Activated effector memory CD4-positive, alpha-beta T cell treated with anti-CD3 and anti-CD28 coated beads, Interleukin-2, amount 50 U/mL, for 16 hours (primary cell): Measurements from ENCODE around the gene WTIP.

Source experiments
- DNase-seq: peaks from one replicate; pipeline ENCODE4 v3.0.0-alpha.2; 2020

The WTIP gene

GRCh38 chr19:34479396-34479795 is 2.2 kb upstream of the WTIP start:
- no peak for DNase-seq

- DNase-seq: no peak
Observed at GRCh38 chr19:34480491-34480890, 1.1 kb upstream of the WTIP start.

DNA sequence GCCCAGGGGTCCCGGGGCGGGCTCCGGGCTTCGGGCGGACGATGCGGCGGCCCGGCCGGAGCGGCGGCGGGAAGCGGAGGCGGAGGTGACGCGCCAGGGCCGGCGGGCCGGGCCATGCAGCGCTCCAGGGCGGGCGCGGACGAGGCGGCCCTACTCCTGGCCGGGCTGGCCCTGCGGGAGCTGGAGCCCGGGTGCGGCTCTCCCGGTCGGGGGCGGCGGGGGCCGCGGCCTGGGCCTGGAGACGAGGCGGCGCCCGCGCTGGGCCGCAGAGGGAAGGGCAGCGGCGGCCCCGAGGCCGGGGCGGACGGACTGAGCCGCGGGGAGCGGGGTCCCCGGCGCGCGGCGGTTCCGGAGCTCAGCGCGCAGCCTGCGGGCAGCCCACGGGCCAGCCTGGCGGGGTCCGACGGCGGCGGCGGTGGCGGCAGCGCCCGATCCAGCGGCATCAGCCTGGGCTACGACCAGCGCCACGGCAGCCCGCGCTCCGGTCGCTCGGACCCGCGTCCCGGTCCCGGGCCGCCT is 362 bp downstream of the WTIP start:
- DNase-seq: no peak

DNA sequence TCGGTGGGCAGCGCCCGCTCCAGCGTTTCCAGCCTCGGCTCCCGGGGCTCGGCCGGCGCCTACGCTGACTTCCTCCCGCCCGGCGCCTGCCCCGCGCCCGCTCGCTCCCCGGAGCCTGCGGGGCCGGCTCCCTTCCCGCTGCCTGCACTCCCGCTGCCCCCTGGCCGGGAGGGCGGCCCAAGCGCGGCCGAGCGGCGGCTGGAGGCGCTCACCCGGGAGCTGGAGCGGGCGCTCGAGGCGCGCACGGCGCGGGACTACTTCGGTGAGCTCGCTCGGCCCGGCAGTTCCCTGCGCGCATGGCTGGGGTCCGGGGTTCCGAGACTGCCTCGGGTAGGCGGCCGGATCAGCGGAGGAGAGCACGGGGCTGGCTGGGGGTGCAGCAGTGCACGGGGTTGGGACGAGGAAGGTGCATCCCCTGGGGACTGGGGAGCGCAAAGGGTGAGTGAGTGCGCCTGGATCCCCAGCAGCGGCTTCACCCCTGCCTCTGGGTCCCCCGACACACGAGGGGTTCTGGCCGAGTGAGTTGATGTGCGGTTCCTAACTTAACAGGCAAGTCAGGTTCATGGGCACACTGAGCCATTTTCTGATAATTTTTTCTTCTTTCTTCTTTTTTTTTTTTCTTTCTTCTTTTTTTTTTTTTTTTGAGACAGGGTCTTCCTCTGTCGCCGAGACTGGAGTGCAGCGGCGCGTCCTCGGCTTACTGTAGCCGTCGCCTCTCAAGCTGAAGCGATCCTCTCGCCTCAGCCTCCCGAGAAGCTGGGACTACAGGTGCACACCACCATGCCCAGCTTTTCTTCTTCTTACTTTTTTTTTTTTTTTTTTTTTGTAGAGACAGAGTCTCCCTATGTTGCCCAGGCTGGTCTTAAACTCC is 1.1 kb downstream of the WTIP start:
- DNase-seq: no peak

- no peak for DNase-seq
Observed at GRCh38 chr19:34484328-34484727, 2.8 kb downstream of the WTIP start.

GRCh38 chr19:34485831-34486230 is 4.3 kb downstream of the WTIP start:
- DNase-seq: no peak

- DNase-seq: peak; percentile 21
Observed at GRCh38 chr19:34487651-34488051, 6.1 kb downstream of the WTIP start.

DNA sequence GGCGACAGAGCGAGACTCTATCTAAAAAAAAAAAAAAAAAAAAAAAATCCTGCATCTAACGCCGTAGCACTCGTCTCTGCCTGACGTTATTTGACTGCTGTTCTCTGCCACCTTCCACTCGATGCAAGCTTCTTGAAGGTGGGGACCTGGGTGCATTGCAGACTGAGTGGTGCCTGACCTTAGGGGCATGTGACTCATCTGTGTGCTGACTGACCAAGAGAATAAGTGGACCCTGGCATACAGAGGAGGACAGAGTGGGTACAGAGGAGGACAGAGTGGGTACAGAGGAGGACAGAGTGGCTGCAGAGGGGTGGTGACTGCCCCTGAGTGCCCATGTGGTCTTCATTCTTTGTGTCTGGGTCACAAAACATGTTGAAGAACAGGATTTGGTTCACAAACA is 7.6 kb downstream of the WTIP start:
- DNase-seq: no peak

GRCh38 chr19:34490141-34490766 is 8.7 kb downstream of the WTIP start:
- DNase-seq: peak; percentile 34

GRCh38 chr19:34493038-34493648 is 11.6 kb downstream of the WTIP start:
- peak; percentile 47 for DNase-seq

DNA sequence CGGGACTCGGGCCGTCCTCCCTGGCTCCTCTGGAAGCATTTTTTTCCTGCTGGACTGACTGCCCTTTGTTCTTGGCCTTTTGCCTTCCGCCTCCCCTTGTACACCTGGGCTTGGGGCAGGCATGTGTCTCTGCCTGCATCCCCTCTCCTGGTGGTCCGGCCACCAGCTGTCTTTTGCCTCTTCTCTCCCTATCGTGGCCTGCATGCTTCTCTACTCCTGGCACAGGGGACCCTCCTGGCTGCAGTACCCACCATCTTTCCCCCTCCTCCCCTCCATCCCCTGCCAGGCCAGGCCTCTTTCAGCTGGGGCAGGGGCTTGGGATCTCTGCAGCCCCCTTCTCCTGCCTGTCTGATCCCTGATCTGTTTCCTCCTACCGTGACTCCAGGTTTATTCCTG is 12.1 kb downstream of the WTIP start:
- DNase-seq: peak; percentile 17

GRCh38 chr19:34494601-34495000 is 13.0 kb downstream of the WTIP start:
- no peak for DNase-seq

DNA sequence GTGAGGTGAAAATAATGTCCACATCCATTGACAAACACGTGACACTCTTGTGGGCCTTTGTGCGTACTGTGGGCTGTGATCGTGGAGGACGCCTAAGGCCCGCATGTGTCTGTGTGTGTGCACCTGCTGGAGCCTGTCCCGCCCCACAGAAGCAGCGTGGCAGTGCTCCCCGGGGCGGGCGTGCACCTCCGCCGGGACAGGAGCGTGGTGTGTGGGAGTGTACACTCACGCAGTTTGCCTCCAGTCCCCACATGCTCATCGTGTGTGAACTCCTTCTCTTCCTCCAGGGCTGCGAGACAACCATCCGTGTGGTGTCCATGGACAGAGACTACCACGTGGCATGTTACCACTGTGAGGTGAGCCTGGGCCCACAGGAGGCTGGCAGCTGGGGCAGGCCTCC is 13.9 kb downstream of the WTIP start:
- no peak for DNase-seq

DNA sequence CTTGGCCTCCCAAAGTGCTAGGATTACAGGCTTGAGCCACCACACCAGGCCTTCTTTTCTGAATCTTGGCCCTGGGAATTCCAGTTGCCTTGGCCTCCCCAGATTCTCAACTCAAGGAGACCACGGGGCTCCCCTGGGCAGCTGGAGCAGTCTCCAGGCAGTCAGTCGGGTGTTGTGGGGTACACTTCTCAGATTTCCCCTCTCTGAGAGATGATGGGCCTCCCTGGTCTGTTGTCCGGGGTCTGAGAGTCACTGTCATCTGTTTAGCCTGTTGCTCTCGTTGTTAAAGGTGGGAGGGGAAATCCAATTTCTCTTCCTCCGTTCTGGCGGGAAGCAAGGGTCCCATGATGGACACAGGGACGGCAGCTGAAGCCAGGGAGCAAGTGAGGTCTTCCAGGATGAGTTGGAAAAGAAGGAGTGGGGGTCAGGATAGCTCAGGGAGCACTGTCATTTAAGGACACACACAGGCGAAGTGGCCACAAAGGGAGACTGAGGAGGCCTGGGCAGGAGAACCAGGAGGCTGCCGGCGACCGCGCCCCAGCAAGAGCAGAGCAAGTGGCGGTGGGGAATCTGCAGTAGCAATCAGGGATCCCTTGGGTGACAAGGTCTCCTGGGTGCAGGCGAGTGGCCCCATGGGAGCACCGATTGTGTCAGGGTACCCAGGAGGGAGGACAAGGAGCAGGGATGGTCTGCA is 15.7 kb downstream of the WTIP start:
- no peak for DNase-seq

DNA sequence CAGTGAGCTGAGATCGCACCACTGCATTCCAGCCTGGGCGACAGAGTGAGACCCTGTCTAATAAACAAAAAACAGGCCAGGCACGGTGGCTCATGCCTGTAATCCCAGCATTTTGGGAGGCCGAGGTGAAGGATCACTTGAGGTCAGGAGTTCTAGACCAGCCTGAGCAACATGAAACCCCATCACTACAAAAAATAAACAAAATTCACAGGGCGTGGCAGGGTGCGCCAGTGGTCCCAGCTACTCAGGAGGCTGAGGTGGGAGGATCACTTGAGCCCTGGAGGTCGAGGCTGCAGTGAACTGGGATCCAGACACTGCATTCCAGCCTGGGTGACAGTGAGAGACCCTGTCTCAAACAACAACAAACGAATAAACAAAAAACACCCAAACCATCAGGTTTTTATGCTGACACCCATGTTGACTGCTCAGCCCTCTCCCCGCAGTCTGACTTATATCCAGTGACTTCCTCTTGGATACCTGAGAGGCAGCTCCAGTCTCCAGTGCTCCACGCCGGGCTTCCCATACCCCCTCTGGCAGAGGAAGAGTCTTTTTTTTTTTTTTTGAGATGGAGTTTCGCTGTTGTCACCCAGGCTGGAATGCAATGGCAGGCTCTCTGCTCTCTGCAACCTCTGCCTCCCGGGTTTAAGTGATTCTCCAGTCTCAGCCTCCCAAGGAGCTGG is 17.7 kb downstream of the WTIP start:
- no peak for DNase-seq

DNA sequence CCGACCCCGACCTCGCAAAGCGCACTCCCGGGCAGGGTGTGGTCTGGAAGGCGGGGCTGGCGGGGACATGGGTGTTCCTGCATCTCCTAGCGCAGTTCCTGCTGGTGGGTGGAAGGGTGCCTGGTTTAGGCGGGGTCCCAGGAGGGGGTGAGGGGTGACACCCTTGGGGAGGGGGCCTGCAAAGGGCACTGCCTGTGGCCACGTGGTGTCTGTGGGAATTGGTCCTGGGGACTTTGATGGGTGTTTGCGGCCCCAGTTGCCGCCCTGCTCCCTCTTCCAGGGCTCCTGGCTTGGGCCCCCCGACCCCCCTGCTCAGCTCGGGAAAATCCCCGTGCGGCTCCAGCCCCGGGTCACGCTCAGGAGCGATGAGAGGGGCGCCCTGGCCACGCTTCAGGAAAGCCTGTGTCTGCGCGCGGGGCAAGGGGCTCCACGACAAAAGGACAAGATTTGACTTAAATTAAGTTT is 19.1 kb downstream of the WTIP start:
- no peak for DNase-seq

- DNase-seq: peak; percentile 95
Observed at GRCh38 chr19:34501339-34502320, 20.1 kb downstream of the WTIP start.

DNA sequence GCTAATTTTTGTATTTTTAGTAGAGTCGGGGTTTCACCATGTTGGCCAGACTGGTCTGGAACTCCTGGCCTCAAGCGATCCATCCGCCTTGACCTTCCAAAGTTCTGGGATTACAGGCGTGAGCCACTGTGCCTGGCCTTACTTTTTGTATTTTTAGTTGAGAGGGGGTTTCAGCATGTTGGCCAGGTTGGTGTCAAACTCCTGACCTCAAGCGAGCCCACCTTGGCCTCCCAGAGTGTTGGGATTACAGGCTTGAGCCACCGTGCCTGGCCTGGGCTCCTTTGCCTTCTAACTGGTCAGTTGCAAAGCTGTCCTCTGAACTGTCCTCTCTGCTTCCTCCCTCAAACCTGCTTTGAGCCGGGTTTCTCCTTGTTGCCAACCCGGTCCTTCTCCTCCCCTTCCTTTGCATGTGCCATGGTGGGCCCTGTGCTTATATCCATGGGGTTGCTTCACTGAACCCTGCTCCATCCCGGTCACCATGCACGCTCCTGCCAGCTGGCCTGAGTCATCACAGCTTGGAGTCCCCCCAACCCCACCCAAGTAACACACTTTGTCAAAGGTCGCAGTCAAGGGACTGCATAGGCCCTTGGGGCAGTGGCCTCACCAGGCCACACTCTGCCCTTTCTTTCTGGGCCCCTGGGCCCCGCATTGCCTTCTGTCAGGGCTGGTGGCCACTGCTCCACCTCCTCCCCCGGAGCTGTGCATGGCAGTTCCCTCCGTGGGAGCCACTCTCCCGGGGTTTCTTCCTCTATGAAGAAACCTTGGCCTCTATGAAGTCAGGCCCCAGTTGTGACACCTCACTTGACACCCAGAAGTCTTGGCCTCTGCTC is 21.2 kb downstream of the WTIP start:
- DNase-seq: no peak

- DNase-seq: no peak
Observed at GRCh38 chr19:34503531-34504272, 22.1 kb downstream of the WTIP start.
